ENCODE measurements around the gene RAB40C. TPM values are rescaled to one million over a fixed set of nuclear protein-coding genes. Genes with fewer than 3 reads are reported as not detected.
A peak's percentile ranks its signal among the peaks of the same experiment; 100 is the strongest.

The RAB40C gene
- total RNA-seq, 1 donor from 2014 or later: 5.7 TPM

- no peaks in the 10 kb centered on the region for H3K27me3 ChIP-seq (ENCODE audit: control insufficient read depth in 3 of 3, insufficient read depth in 3 of 3, low read length in 3 of 3)
- H3K4me3 ChIP-seq (ENCODE audit: low read length in 3 of 3): no peak overlapping the region
- peaks cover 8 to 13% (median 11%) of the 10 kb centered on the region in 3 donors for H3K4me1 ChIP-seq (ENCODE audit: control insufficient read depth in 3 of 3, insufficient read depth in 3 of 3, low read length in 3 of 3)
- H3K9ac ChIP-seq (ENCODE audit: low read depth in 1 of 3, low read length in 3 of 3): peak overlapping the region in 1 of 3 donors; percentile 45
- peaks cover 5 to 10% (median 6%) of the 10 kb centered on the region in 3 donors for H3K36me3 ChIP-seq (ENCODE audit: control insufficient read depth in 3 of 3, insufficient read depth in 3 of 3, low read length in 3 of 3)
- peaks cover 0 to 2% (median 0%) of the 10 kb centered on the region in 3 donors for H3K9me3 ChIP-seq (ENCODE audit: control insufficient read depth in 3 of 3, low read length in 3 of 3)
- no peak overlapping the region for H3K27ac ChIP-seq (ENCODE audit: low read depth, low read length)
These were observed 20.9 kb downstream of the RAB40C start for GRCh38 chr16:610513-611381.

- H3K27ac ChIP-seq (ENCODE audit: low read depth, low read length): no peak overlapping the region
- H3K4me1 ChIP-seq (ENCODE audit: control insufficient read depth in 3 of 3, insufficient read depth in 3 of 3, low read length in 3 of 3): peaks cover 6 to 10% (median 7%) of the 10 kb centered on the region in 3 donors
- no peaks in the 10 kb centered on the region for H3K27me3 ChIP-seq (ENCODE audit: control insufficient read depth in 3 of 3, insufficient read depth in 3 of 3, low read length in 3 of 3)
- H3K9me3 ChIP-seq (ENCODE audit: control insufficient read depth in 3 of 3, low read length in 3 of 3): peaks cover 0 to 2% (median 0%) of the 10 kb centered on the region in 3 donors
- H3K9ac ChIP-seq (ENCODE audit: low read depth in 1 of 3, low read length in 3 of 3): no peak overlapping the region
- no peak overlapping the region for H3K4me3 ChIP-seq (ENCODE audit: low read length in 3 of 3)
- H3K36me3 ChIP-seq (ENCODE audit: control insufficient read depth in 3 of 3, insufficient read depth in 3 of 3, low read length in 3 of 3): peaks cover 6 to 10% (median 8%) of the 10 kb centered on the region in 3 donors
These were observed 25.3 kb downstream of the RAB40C start for GRCh38 chr16:615122-615521.

GRCh38 chr16:616733-617586, 27.1 kb downstream of the RAB40C start:
- no peak overlapping the region for H3K4me3 ChIP-seq (ENCODE audit: low read length in 3 of 3)
- peaks cover 0 to 4% (median 3%) of the 10 kb centered on the region in 3 donors for H3K4me1 ChIP-seq (ENCODE audit: control insufficient read depth in 3 of 3, insufficient read depth in 3 of 3, low read length in 3 of 3)
- no peak overlapping the region for H3K9ac ChIP-seq (ENCODE audit: low read depth in 1 of 3, low read length in 3 of 3)
- H3K27me3 ChIP-seq (ENCODE audit: control insufficient read depth in 3 of 3, insufficient read depth in 3 of 3, low read length in 3 of 3): no peaks in the 10 kb centered on the region
- no peak overlapping the region for H3K27ac ChIP-seq (ENCODE audit: low read depth, low read length)
- H3K9me3 ChIP-seq (ENCODE audit: control insufficient read depth in 3 of 3, low read length in 3 of 3): peaks cover 0 to 2% (median 0%) of the 10 kb centered on the region in 3 donors
- H3K36me3 ChIP-seq (ENCODE audit: control insufficient read depth in 3 of 3, insufficient read depth in 3 of 3, low read length in 3 of 3): peaks cover 6 to 11% (median 10%) of the 10 kb centered on the region in 3 donors

GRCh38 chr16:617855-618254, 28.0 kb downstream of the RAB40C start:
- Histone ChIP-seq H3K27ac (ENCODE audit: low read depth, low read length) (no peak overlapping the region), H3K4me1 (ENCODE audit: control insufficient read depth in 3 of 3, insufficient read depth in 3 of 3, low read length in 3 of 3) (peaks cover 0 to 4% (median 3%) of the 10 kb centered on the region in 3 donors), H3K27me3 (ENCODE audit: control insufficient read depth in 3 of 3, insufficient read depth in 3 of 3, low read length in 3 of 3) (no peaks in the 10 kb centered on the region), H3K4me3 (ENCODE audit: low read length in 3 of 3) (no peak overlapping the region), H3K9ac (ENCODE audit: low read depth in 1 of 3, low read length in 3 of 3) (no peak overlapping the region), H3K36me3 (ENCODE audit: control insufficient read depth in 3 of 3, insufficient read depth in 3 of 3, low read length in 3 of 3) (peaks cover 6 to 11% (median 10%) of the 10 kb centered on the region in 3 donors), H3K9me3 (ENCODE audit: control insufficient read depth in 3 of 3, low read length in 3 of 3) (peaks cover 0 to 2% (median 0%) of the 10 kb centered on the region in 3 donors)

GRCh38 chr16:619476-620100, 29.7 kb downstream of the RAB40C start:
- Histone ChIP-seq H3K27me3 (ENCODE audit: control insufficient read depth in 3 of 3, insufficient read depth in 3 of 3, low read length in 3 of 3) (no peaks in the 10 kb centered on the region), H3K36me3 (ENCODE audit: control insufficient read depth in 3 of 3, insufficient read depth in 3 of 3, low read length in 3 of 3) (peaks cover 4 to 6% (median 5%) of the 10 kb centered on the region in 3 donors), H3K9ac (ENCODE audit: low read depth in 1 of 3, low read length in 3 of 3) (no peak overlapping the region), H3K27ac (ENCODE audit: low read depth, low read length) (no peak overlapping the region), H3K4me3 (ENCODE audit: low read length in 3 of 3) (no peak overlapping the region), H3K4me1 (ENCODE audit: control insufficient read depth in 3 of 3, insufficient read depth in 3 of 3, low read length in 3 of 3) (peaks cover 0 to 4% (median 3%) of the 10 kb centered on the region in 3 donors), H3K9me3 (ENCODE audit: control insufficient read depth in 3 of 3, low read length in 3 of 3) (no peaks in the 10 kb centered on the region)

GRCh38 chr16:620700-621525, 31.0 kb downstream of the RAB40C start:
- H3K4me3 ChIP-seq (ENCODE audit: low read length in 3 of 3): no peak overlapping the region
- no peak overlapping the region for H3K9ac ChIP-seq (ENCODE audit: low read depth in 1 of 3, low read length in 3 of 3)
- no peaks in the 10 kb centered on the region for H3K9me3 ChIP-seq (ENCODE audit: control insufficient read depth in 3 of 3, low read length in 3 of 3)
- peaks cover 2 to 12% (median 7%) of the 10 kb centered on the region in 3 donors for H3K36me3 ChIP-seq (ENCODE audit: control insufficient read depth in 3 of 3, insufficient read depth in 3 of 3, low read length in 3 of 3)
- H3K27ac ChIP-seq (ENCODE audit: low read depth, low read length): no peak overlapping the region
- H3K4me1 ChIP-seq (ENCODE audit: control insufficient read depth in 3 of 3, insufficient read depth in 3 of 3, low read length in 3 of 3): peaks cover 0 to 4% (median 3%) of the 10 kb centered on the region in 3 donors
- no peaks in the 10 kb centered on the region for H3K27me3 ChIP-seq (ENCODE audit: control insufficient read depth in 3 of 3, insufficient read depth in 3 of 3, low read length in 3 of 3)

- no peak overlapping the region for H3K27ac ChIP-seq (ENCODE audit: low read depth, low read length)
- peaks cover 5 to 15% (median 11%) of the 10 kb centered on the region in 3 donors for H3K36me3 ChIP-seq (ENCODE audit: control insufficient read depth in 3 of 3, insufficient read depth in 3 of 3, low read length in 3 of 3)
- no peaks in the 10 kb centered on the region for H3K9me3 ChIP-seq (ENCODE audit: control insufficient read depth in 3 of 3, low read length in 3 of 3)
- H3K4me3 ChIP-seq (ENCODE audit: low read length in 3 of 3): no peak overlapping the region
- H3K27me3 ChIP-seq (ENCODE audit: control insufficient read depth in 3 of 3, insufficient read depth in 3 of 3, low read length in 3 of 3): no peaks in the 10 kb centered on the region
- peaks cover 0 to 4% (median 3%) of the 10 kb centered on the region in 3 donors for H3K4me1 ChIP-seq (ENCODE audit: control insufficient read depth in 3 of 3, insufficient read depth in 3 of 3, low read length in 3 of 3)
- H3K9ac ChIP-seq (ENCODE audit: low read depth in 1 of 3, low read length in 3 of 3): peak overlapping the region in 1 of 3 donors; percentile 8
These were observed 31.8 kb downstream of the RAB40C start for GRCh38 chr16:621526-622105.

- Histone ChIP-seq H3K27ac (ENCODE audit: low read depth, low read length) (no peak overlapping the region), H3K9ac (ENCODE audit: low read depth in 1 of 3, low read length in 3 of 3) (no peak overlapping the region), H3K4me3 (ENCODE audit: low read length in 3 of 3) (no peak overlapping the region), H3K27me3 (ENCODE audit: control insufficient read depth in 3 of 3, insufficient read depth in 3 of 3, low read length in 3 of 3) (no peaks in the 10 kb centered on the region), H3K4me1 (ENCODE audit: control insufficient read depth in 3 of 3, insufficient read depth in 3 of 3, low read length in 3 of 3) (peaks cover 2 to 13% (median 9%) of the 10 kb centered on the region in 3 donors), H3K36me3 (ENCODE audit: control insufficient read depth in 3 of 3, insufficient read depth in 3 of 3, low read length in 3 of 3) (peaks cover 5 to 12% (median 11%) of the 10 kb centered on the region in 3 donors), H3K9me3 (ENCODE audit: control insufficient read depth in 3 of 3, low read length in 3 of 3) (no peaks in the 10 kb centered on the region)
These were observed 33.0 kb downstream of the RAB40C start for GRCh38 chr16:622920-623280.
